ENCODE measurements around the gene GNPTG.

The GNPTG gene

GRCh38 chr16:1351582-1352362, at the start of gene GNPTG, which contains the start of gene TSR3:
Gene GNPTG (plus strand): TSS chr16:1351931. CDS start chr16:1351966, 35 bp downstream.
Gene TSR3 (minus strand): TSS chr16:1351878. CDS start chr16:1351804, 74 bp downstream.
- peak; percentile 20 for DNase-seq

DNA sequence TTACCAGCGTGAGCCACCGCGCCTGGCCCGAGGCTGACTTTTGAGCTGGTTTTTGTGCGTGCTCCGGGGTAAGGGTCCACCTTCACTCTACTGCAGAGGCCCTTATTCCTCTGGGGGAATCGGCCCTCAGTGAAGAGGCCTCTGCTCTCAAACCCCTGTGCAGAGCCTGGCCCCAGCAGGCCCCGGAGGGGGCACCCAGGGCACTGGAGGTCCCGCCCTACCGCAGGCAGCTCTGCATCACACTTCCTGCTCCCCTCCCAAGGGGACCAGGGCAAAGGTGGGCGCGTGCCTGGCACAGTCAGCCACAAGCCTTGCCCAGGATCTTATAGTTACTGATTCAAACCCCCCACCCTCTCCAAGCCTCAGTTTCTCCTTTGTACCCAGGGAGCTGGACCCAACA, 45.9 kb upstream of the GNPTG start:
- no peak for DNase-seq

- no peak for DNase-seq
Measured at GRCh38 chr16:1306334-1306733, 45.4 kb upstream of the GNPTG start.

GRCh38 chr16:1308036-1308976, 43.4 kb upstream of the GNPTG start:
- DNase-seq: no peak

DNA sequence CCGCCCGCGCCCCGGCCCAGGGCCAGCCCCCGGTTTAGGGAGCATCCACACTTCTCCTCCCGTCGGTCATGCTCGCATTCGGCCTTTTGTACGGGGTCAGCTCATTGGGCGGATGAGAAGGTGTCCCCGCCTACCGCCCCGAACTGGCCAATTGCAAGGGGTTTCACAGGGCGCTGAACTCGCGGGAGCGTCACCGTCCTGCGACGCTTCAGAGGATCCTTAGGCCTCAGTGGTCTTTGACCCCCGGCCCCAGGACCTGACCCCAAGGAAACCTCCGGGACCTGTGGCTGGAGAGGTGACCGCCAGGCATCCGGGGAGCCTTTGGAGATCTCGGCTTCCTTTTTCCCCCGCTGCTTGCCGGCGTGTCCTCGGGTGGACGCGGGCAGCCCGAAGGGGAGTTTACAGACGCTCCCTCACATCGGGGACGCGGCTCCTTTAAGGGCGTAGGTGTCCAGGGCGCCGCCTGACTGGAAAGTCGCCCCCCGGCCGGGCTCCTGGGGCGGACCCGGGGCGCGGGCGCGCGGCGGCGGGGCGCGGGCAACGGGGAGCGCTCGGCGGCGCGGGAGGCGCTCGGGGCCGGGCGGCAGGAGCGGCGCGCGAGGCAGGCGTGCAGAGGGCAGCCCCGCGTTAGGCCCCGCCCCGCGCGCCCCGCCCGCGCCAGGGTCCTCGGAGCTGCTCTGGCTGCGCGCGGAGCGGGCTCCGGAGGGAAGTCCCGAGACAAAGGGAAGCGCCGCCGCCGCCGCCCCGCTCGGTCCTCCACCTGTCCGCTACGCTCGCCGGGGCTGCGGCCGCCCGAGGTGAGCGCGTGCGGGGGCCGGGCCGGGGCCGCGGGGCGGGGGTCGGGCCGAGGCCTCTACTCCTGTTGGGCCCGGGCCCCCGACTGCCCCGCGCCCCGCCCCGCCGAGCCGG, 42.5 kb upstream of the GNPTG start, which contains the start of gene UBE2I:
UBE2I (plus strand) TSS at position 660 of the 909 bp plus-strand sequence. CDS start 4,395 bp downstream, outside the sequence.
- peak; percentile 71 for DNase-seq

- no peak for DNase-seq
Measured at GRCh38 chr16:1309888-1310831, 41.6 kb upstream of the GNPTG start.

GRCh38 chr16:1310832-1311200, 40.9 kb upstream of the GNPTG start:
- no peak for DNase-seq

DNA sequence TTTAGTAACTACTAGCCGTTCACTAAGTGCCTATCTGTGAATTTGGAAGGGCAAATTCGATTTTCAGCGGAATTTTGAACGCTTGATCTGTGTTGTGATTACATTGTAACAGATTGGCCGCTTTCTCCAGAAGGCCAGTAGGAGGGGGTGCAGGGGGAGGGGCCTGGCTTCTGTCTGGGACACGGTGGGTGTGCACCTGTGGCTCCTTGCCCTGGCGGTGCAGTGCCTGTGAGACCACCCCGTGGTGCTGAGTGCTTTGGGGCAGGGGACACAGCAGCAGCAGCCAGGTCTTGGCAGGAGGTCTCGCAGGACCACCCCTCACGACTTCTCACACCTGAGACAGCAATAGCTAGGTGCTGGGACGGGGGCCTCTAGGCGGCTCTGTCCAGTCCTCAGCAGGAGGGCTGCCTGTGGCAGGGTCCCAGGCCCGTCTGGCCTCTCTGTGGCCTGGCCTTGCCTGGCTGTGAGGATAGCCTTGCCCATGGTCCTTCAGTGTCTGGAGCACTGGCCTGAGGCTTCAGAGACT, 40.5 kb upstream of the GNPTG start:
- no peak for DNase-seq

GRCh38 chr16:1311738-1312466, 39.8 kb upstream of the GNPTG start:
- no peak for DNase-seq

GRCh38 chr16:1312467-1312816, 39.3 kb upstream of the GNPTG start:
- no peak for DNase-seq

GRCh38 chr16:1312903-1313302, 38.8 kb upstream of the GNPTG start:
- no peak for DNase-seq

GRCh38 chr16:1313721-1314369, 37.9 kb upstream of the GNPTG start:
- DNase-seq: no peak

DNA sequence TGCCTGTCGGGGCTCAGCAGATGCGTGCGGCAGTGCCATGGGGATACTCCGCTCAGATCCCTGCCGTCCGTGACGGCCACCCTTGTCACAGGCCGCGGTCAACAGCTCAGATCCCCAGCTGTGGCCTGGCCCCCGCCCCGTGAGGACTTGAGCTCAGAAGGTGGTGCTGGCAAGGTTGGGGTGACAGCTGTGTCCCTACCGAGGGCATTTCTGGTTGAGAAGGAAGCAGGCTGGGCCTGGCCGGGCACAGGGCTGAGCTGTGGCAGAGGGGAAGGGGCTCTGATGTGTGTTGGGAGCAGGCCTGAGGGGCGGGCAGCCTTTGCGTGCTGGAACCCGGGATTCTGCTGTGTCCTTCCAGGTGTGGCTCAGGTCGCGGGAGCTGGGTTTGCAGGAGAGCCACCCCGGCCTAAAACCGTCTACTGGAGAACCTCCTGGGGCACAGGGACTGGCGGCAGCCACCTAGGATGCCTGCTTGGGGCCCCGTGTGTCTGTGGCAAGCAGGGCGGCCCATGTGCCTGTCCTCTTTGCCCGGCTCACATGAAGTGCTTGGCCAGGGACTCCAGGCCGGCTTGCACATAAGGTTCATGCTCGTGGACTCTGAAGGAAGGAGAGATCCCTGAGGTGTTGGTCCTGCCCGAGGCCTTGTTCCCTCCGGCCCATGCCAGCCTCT, 37.2 kb upstream of the GNPTG start:
- DNase-seq: no peak

GRCh38 chr16:1315081-1316032, 36.4 kb upstream of the GNPTG start:
- no peak for DNase-seq

DNA sequence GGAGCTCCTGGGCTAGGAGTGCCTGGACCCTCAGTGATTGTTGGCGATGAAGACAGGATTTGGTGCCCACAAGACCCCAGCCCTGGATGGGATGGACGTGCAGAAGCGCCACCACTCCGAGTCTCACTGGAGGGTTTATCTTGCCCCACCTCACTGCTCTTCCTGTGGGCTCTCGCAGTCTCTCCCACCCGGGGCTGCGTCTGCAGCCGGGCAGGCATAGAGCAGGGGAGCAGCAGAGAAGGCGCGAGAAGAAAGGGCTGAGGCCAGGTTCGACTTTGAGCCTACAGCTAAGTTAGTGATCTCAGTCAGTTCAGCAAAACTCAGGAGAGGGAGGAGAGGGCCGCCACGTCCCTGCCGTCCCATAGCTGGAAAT, 35.7 kb upstream of the GNPTG start:
- DNase-seq: no peak

DNA sequence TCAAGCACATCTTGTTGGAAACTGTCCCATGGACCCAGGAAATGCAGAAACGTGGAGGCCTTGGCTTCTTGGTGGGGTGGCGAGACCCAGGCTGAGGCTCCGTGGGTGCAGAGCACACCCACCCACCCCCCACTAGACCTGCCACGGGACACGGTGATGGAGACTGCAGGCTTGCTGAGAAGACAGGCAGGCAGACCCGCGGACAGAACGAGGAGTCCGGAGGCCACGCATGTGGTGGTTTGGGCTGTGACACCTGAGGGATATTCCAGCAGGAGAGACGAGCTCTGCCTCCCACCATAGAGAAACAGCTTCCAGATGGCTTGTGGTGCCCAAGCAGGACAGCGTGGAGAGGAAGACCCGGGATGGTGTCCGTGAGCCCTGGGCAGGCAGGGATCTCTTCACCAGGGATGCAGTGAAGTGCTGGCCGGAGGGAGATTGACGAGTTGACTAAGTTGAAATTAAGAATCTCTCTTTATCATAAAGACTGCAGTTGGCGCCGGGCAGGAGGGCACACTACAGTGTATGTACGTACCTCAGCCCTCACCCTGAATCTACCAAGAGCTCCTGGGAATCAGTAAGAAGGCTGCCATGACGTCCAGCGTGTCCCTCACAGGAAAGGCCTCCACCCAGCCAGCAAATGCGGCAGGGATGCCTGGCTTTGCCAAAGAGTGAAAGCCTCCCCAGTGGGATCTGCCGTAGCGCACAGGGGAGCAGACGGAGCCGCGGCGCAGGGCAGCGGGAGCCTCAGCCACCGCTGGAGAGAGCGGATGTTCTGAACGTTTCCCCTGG, 34.1 kb upstream of the GNPTG start:
- no peak for DNase-seq

GRCh38 chr16:1318268-1318545, 33.5 kb upstream of the GNPTG start:
- no peak for DNase-seq

- DNase-seq: no peak
Measured at GRCh38 chr16:1319041-1319440, 32.7 kb upstream of the GNPTG start.

Data from NCI-H510A treated with DMSO at 0.1 percent for 48 hours (cell line).